Mesendoderm (in vitro differentiated cells): Measurements from ENCODE around the gene MORF4L2.

Experiments
- DNase-seq: peaks from one replicate; pipeline ENCODE4 v3.0.0; 2013
- H2AK5ac ChIP-seq: 2 replicates; pipeline ENCODE4 v1.6.1; 2013; ENCODE audit warnings: low read length, inconsistent platforms
- H2BK120ac ChIP-seq: 2 replicates; pipeline ENCODE4 v1.6.1; 2013; ENCODE audit warnings: low read depth, mild to moderate bottlenecking, low read length, moderate library complexity, mixed read lengths
- H2BK15ac ChIP-seq: replicated peaks from 2 replicates; pipeline ENCODE4 v1.6.1; 2013; ENCODE audit warnings: low read depth, mild to moderate bottlenecking, moderate library complexity
- H2BK5ac ChIP-seq: 2 replicates; pipeline ENCODE4 v1.6.1; 2013; ENCODE audit warnings: low read length, inconsistent platforms
- H3K18ac ChIP-seq: 2 replicates; pipeline ENCODE4 v1.6.1; 2013; ENCODE audit warnings: mild to moderate bottlenecking, low read length, mixed read lengths
- H3K23ac ChIP-seq: one replicate; pipeline ENCODE4 v1.6.1; 2013; ENCODE audit warnings: low read length
- H3K27ac ChIP-seq: 2 replicates; pipeline ENCODE4 v1.5.1; 2013; ENCODE audit warnings: low read depth, mild to moderate bottlenecking, inconsistent platforms, low read length, moderate library complexity
- H3K27me3 ChIP-seq: 2 replicates; pipeline ENCODE4 v1.6.1; 2013; ENCODE audit warnings: low read length, control low read depth, mild to moderate bottlenecking, inconsistent platforms; ENCODE audit not compliant: insufficient read depth, poor library complexity
- H3K36me3 ChIP-seq: 2 replicates; pipeline ENCODE4 v1.6.1; 2013; ENCODE audit warnings: low read length, inconsistent platforms; ENCODE audit not compliant: control insufficient read depth, insufficient read depth
- H3K4ac ChIP-seq: one replicate; pipeline ENCODE4 v1.6.1; 2013; ENCODE audit warnings: low read depth, mild to moderate bottlenecking, low read length, moderate library complexity
- H3K4me1 ChIP-seq: 2 replicates; pipeline ENCODE4 v1.6.1; 2013; ENCODE audit warnings: low read depth, low read length, inconsistent platforms; ENCODE audit not compliant: control insufficient read depth
- H3K4me2 ChIP-seq: 2 replicates; pipeline ENCODE4 v1.6.1; 2013; ENCODE audit warnings: low read length
- H3K4me3 ChIP-seq: 2 replicates; pipeline ENCODE4 v1.5.1; 2013; ENCODE audit warnings: mild to moderate bottlenecking, low read length
- H3K56ac ChIP-seq: one replicate; pipeline ENCODE4 v1.6.1; 2013; ENCODE audit warnings: low read length
- H3K79me1 ChIP-seq: 2 replicates; pipeline ENCODE4 v1.6.1; 2013; ENCODE audit warnings: low read length, inconsistent platforms
- H3K79me2 ChIP-seq: 2 replicates; pipeline ENCODE4 v1.6.1; 2013; ENCODE audit warnings: mild to moderate bottlenecking, low read length; ENCODE audit not compliant: control insufficient read depth, insufficient read depth
- H3K9ac ChIP-seq: 2 replicates; pipeline ENCODE4 v1.6.1; 2013; ENCODE audit warnings: low read length, inconsistent platforms
- H4K5ac ChIP-seq: one replicate; pipeline ENCODE4 v1.6.1; 2013; ENCODE audit warnings: low read length
- H4K8ac ChIP-seq: one replicate; pipeline ENCODE4 v1.6.1; 2013; ENCODE audit warnings: low read depth, mild to moderate bottlenecking, control low read depth, low read length, moderate library complexity
- WGBS: extraction: QIAGEN DNeasy Blood & Tissue Kit; methylation state at CpG from one replicate; pipeline ENCODE4 v1.1.7; 2013; ENCODE audit warnings: low lambda C conversion rate, missing lambda C conversion rate; ENCODE audit not compliant: insufficient coverage; ENCODE audit errors: extremely low coverage; 5-methylcytosine and 5-hydroxymethylcytosine counted together

Gene MORF4L2

GRCh38 chrX:103687696-103688201 is 1.2 kb upstream of the MORF4L2 start:
- Histone ChIP-seq H3K4me3 (peak overlapping the region; percentile 58), H3K27me3 (no peaks in the 10 kb centered on the region), H3K36me3 (peaks cover 3% of the 10 kb centered on the region), H3K18ac (no peak overlapping the region), H3K4me1 (no peaks in the 10 kb centered on the region), H3K4me2 (peak overlapping the region; percentile 52), H3K56ac (peak overlapping the region; percentile 93), H3K79me1 (no peaks in the 10 kb centered on the region), H3K9ac (peak overlapping the region; percentile 89), H3K4ac (no peak overlapping the region), H4K5ac (no peak overlapping the region), H2BK15ac (no peak overlapping the region), H3K23ac (no peak overlapping the region), H2AK5ac (no peak overlapping the region), H2BK120ac (no peak overlapping the region), H4K8ac (no peak overlapping the region), H3K27ac (peak overlapping the region; percentile 94), H3K79me2 (peaks cover 13% of the 10 kb centered on the region), H2BK5ac (peak overlapping the region; percentile 76)
- WGBS, result no CpG with 5 or more reads among the region's 17 CpGs
- peak; percentile 88 for DNase-seq

GRCh38 chrX:103687073-103687695 is 685 bp upstream of the MORF4L2 start:
- Histone ChIP-seq H3K79me2 (peaks cover 13% of the 10 kb centered on the region), H3K4me2 (peak overlapping the region; percentile 52), H3K23ac (no peak overlapping the region), H2BK15ac (no peak overlapping the region), H3K36me3 (peaks cover 3% of the 10 kb centered on the region), H4K5ac (no peak overlapping the region), H3K79me1 (no peaks in the 10 kb centered on the region), H2AK5ac (no peak overlapping the region), H3K18ac (peak overlapping the region; percentile 29), H4K8ac (no peak overlapping the region), H2BK5ac (no peak overlapping the region), H3K4me3 (peak overlapping the region; percentile 58), H2BK120ac (no peak overlapping the region), H3K56ac (peak overlapping the region; percentile 93), H3K4ac (peak overlapping the region; percentile 18), H3K27me3 (no peaks in the 10 kb centered on the region), H3K27ac (peak overlapping the region; percentile 94), H3K4me1 (no peaks in the 10 kb centered on the region), H3K9ac (peak overlapping the region; percentile 89)
- no CpG with 5 or more reads among the region's 40 CpGs for WGBS
- no peak for DNase-seq

GRCh38 chrX:103685396-103685795 is 1.1 kb downstream of the MORF4L2 start:
- Histone ChIP-seq H2BK120ac (no peak overlapping the region), H4K8ac (no peak overlapping the region), H2AK5ac (no peak overlapping the region), H3K27me3 (no peaks in the 10 kb centered on the region), H3K4me2 (no peak overlapping the region), H3K79me1 (no peaks in the 10 kb centered on the region), H2BK15ac (no peak overlapping the region), H3K36me3 (peaks cover 3% of the 10 kb centered on the region), H3K4ac (no peak overlapping the region), H3K23ac (no peak overlapping the region), H3K9ac (peak overlapping the region; percentile 79), H3K4me1 (no peaks in the 10 kb centered on the region), H3K4me3 (peak overlapping the region; percentile 72), H3K79me2 (peaks cover 13% of the 10 kb centered on the region), H4K5ac (no peak overlapping the region), H3K18ac (no peak overlapping the region), H3K56ac (no peak overlapping the region), H2BK5ac (no peak overlapping the region), H3K27ac (no peak overlapping the region)
- no peak for DNase-seq
- WGBS, result no CpG with 5 or more reads among the region's 5 CpGs

GRCh38 chrX:103681443-103681842 is 5.1 kb downstream of the MORF4L2 start:
- Histone ChIP-seq H2AK5ac (no peak overlapping the region), H3K36me3 (peaks cover 3% of the 10 kb centered on the region), H3K27ac (no peak overlapping the region), H3K27me3 (no peaks in the 10 kb centered on the region), H3K79me1 (no peaks in the 10 kb centered on the region), H3K9ac (no peak overlapping the region), H3K4me1 (no peaks in the 10 kb centered on the region), H3K4me3 (no peak overlapping the region), H3K4ac (no peak overlapping the region), H4K8ac (no peak overlapping the region), H3K18ac (no peak overlapping the region), H3K4me2 (no peak overlapping the region), H3K23ac (no peak overlapping the region), H3K79me2 (peaks cover 13% of the 10 kb centered on the region), H4K5ac (no peak overlapping the region), H2BK5ac (no peak overlapping the region), H2BK120ac (no peak overlapping the region), H3K56ac (no peak overlapping the region), H2BK15ac (no peak overlapping the region)
- no peak for DNase-seq
- WGBS, result no CpG with 5 or more reads among the region's 2 CpGs

GRCh38 chrX:103678199-103678993 is 8.1 kb downstream of the MORF4L2 start:
- Histone ChIP-seq H2BK5ac (no peak overlapping the region), H2BK120ac (no peak overlapping the region), H3K18ac (no peak overlapping the region), H3K23ac (no peak overlapping the region), H4K8ac (no peak overlapping the region), H2AK5ac (no peak overlapping the region), H3K56ac (no peak overlapping the region), H3K27ac (no peak overlapping the region), H3K4me2 (no peak overlapping the region), H3K4me1 (no peaks in the 10 kb centered on the region), H3K79me1 (no peaks in the 10 kb centered on the region), H3K79me2 (no peaks in the 10 kb centered on the region), H4K5ac (no peak overlapping the region), H3K4ac (no peak overlapping the region), H3K27me3 (no peaks in the 10 kb centered on the region), H3K36me3 (no peaks in the 10 kb centered on the region), H3K9ac (no peak overlapping the region), H2BK15ac (no peak overlapping the region), H3K4me3 (no peak overlapping the region)
- no peak for DNase-seq
- no CpG with 5 or more reads among the region's 5 CpGs for WGBS
